HCT116 (cell line): ENCODE measurements around the gene EBP. TPM values are rescaled to one million over a fixed set of nuclear protein-coding genes. Genes with fewer than 3 reads are reported as not detected.

Experiments
- ATAC-seq: fragments of 200-7000 bp; cut with Tn5 transposase; 2 replicates; pipeline ENCODE4 v1.9.1; 2020; ENCODE audit warnings: mild to moderate bottlenecking, moderate library complexity
- BruUV-seq: library from RNA; stranded (reverse); fragments of 400-500 nt; replicated peaks from 2 replicates; lab custom pipeline; 2021; lab: Mats Ljungman, UMichigan
- CTCF ChIA-PET: fragments of 300-600 bp; sonication (Branson Sonifier 250); formaldehyde crosslinking; loops from one replicate; lab custom pipeline; 2021; ENCODE audit warnings: antibody characterized with exemption; lab: Charles Lee
- POLR2A ChIA-PET: fragments of 300-600, 350-600 bp; sonication (Branson Sonifier 250); formaldehyde crosslinking; loops from one replicate; lab custom pipeline; 2021; ENCODE audit warnings: antibody characterized with exemption; lab: Charles Lee
- RAD21 ChIA-PET, 2 experiments: fragments of 300-600 bp; sonication (Branson Sonifier 250); formaldehyde crosslinking; loops; one replicate each; lab custom pipeline; 2023; ENCODE audit warnings: low total read pairs in 2 of 2; ENCODE audit not compliant: uncharacterized antibody in 2 of 2, unreplicated experiment in 2 of 2, low non-redundant PET in 1 of 2; lab: Charles Lee
- DNase-seq: peaks from one replicate; pipeline ENCODE4 v3.0.0-alpha.2; 2010; ENCODE audit warnings: low read depth, low spot score
- H2AFZ ChIP-seq: fragments of 200-600 bp; shearing (Covaris generic), sonication (generic); 2 replicates; pipeline ENCODE4 v1.6.1; 2017; ENCODE audit warnings: low read depth, mixed run types, mixed read lengths, antibody characterized with exemption, low read length; ENCODE audit not compliant: poor library complexity, severe bottlenecking
- H3K27ac ChIP-seq: 2 replicates; pipeline ENCODE4 v1.5.1; 2012; ENCODE audit warnings: low read depth, low read length
- H3K27me3 ChIP-seq: fragments of 200-600 bp; sonication (generic); 2 replicates; pipeline ENCODE4 v1.6.1; 2016; ENCODE audit warnings: mixed run types, low read length, mixed read lengths; ENCODE audit not compliant: insufficient read depth
- H3K36me3 ChIP-seq, 2 experiments: fragments of 200-500 bp in 1 of 2; fragments of 200-600 bp in 1 of 2; sonication (Bioruptor generic) in 1 of 2; sonication (generic) in 1 of 2; 2 replicates each; pipeline versions ENCODE4 v1.5.1 to v1.6.1; 2014 to 2016; ENCODE audit warnings: low read length in 2 of 2, inconsistent platforms in 1 of 2, mixed read lengths in 1 of 2, mixed run types in 1 of 2; ENCODE audit not compliant: insufficient read depth in 2 of 2, control insufficient read depth in 1 of 2
- H3K4me1 ChIP-seq, 2 experiments: fragments of 200-600 bp in 1 of 2; sonication (generic) in 1 of 2; 2 replicates each; pipeline versions ENCODE4 v1.5.1 to v1.6.1; 2012 to 2017; ENCODE audit warnings: low read length in 2 of 2, inconsistent platforms in 1 of 2, mild to moderate bottlenecking in 1 of 2, mixed read lengths in 1 of 2, mixed run types in 1 of 2, moderate library complexity in 1 of 2; ENCODE audit not compliant: insufficient read depth in 2 of 2, control insufficient read depth in 1 of 2
- H3K4me2 ChIP-seq: fragments of 200-600 bp; sonication (generic); 2 replicates; pipeline ENCODE4 v1.6.1; 2017; ENCODE audit warnings: mixed run types, low read length, mixed read lengths
- H3K4me3 ChIP-seq, 2 experiments: fragments of 200-600 bp in 1 of 2; sonication (generic) in 1 of 2; replicated peaks in 1 of 2; 2 replicates each; pipeline ENCODE4 v1.5.1; 2011 to 2016; ENCODE audit warnings: low read length in 2 of 2, control low read depth in 1 of 2, low read depth in 1 of 2, mild to moderate bottlenecking in 1 of 2, mixed read lengths in 1 of 2, mixed run types in 1 of 2
- H3K79me2 ChIP-seq: fragments of 200-600 bp; sonication (generic); 2 replicates; pipeline ENCODE4 v1.6.1; 2017; ENCODE audit warnings: mild to moderate bottlenecking, mixed run types, low read length, moderate library complexity, mixed read lengths; ENCODE audit not compliant: insufficient read depth
- H3K9ac ChIP-seq: fragments of 200-600 bp; sonication (generic); 2 replicates; pipeline ENCODE4 v1.6.1; 2016; ENCODE audit warnings: low read length, mixed read lengths
- H3K9me2 ChIP-seq: fragments of 200-600 bp; sonication (generic), shearing (Covaris generic); 2 replicates; pipeline ENCODE4 v1.6.1; 2017; ENCODE audit warnings: mixed run types, mild to moderate bottlenecking, moderate library complexity; ENCODE audit not compliant: insufficient read depth
- H3K9me3 ChIP-seq, 2 experiments: fragments of 200-500 bp in 1 of 2; fragments of 200-600 bp in 1 of 2; sonication (Bioruptor generic) in 1 of 2; sonication (generic) in 1 of 2; 2 replicates each; pipeline ENCODE4 v1.6.1; 2014 to 2017; ENCODE audit warnings: low read length in 2 of 2, mixed read lengths in 2 of 2, inconsistent platforms in 1 of 2, low read depth in 1 of 2, mild to moderate bottlenecking in 1 of 2, mixed run types in 1 of 2, moderate library complexity in 1 of 2; ENCODE audit not compliant: control insufficient read depth in 1 of 2, insufficient read depth in 1 of 2
- H4K20me1 ChIP-seq: fragments of 200-600 bp; sonication (generic), shearing (Covaris generic); 2 replicates; pipeline ENCODE4 v1.6.1; 2017; ENCODE audit warnings: mixed run types, mild to moderate bottlenecking, moderate library complexity; ENCODE audit not compliant: insufficient read depth
- CTCF ChIP-seq, 3 experiments: fragments of 200-600 bp in 1 of 3; sonication (generic) in 1 of 3; IDR thresholded peaks in 2 of 3; conservative IDR thresholded peaks in 1 of 3; 2 replicates each; pipeline ENCODE4 v1.5.1; 2012 to 2017; ENCODE audit warnings: low read depth in 2 of 3, low read length in 2 of 3, antibody characterized with exemption in 1 of 3, borderline replicate concordance in 1 of 3, control low read depth in 1 of 3, mild to moderate bottlenecking in 1 of 3, mixed read lengths in 1 of 3, mixed run types in 1 of 3, moderate library complexity in 1 of 3; ENCODE audit not compliant: insufficient read depth in 1 of 3
- JUND ChIP-seq: IDR thresholded peaks from 2 replicates; pipeline ENCODE4 v1.6.1; 2012
- MAX ChIP-seq: IDR thresholded peaks from 2 replicates; pipeline ENCODE4 v1.6.1; 2012
- POLR2A ChIP-seq: IDR thresholded peaks from 2 replicates; pipeline ENCODE4 v1.7.0; 2011; ENCODE audit warnings: borderline replicate concordance; ENCODE audit not compliant: insufficient read depth, insufficient read length; ENCODE audit errors: extremely low read depth
- POLR2AphosphoS5 ChIP-seq: IDR thresholded peaks from 2 replicates; pipeline ENCODE4 v1.6.1; 2011; ENCODE audit warnings: mild to moderate bottlenecking, low read depth, low read length, moderate library complexity
- SP1 ChIP-seq: IDR thresholded peaks from 2 replicates; pipeline ENCODE4 v1.6.1; 2012; ENCODE audit warnings: low read depth
- intact Hi-C: fragments of 100-400 bp; cut with micrococcal nuclease; formaldehyde crosslinking; loops from 2 replicates; pipeline ENCODE4 v1.10.0; 2022
- total RNA-seq: library from RNA; stranded (reverse); gene quantifications from one replicate; pipeline ENCODE4 v1.2.1, GENCODE V29; 2021; ENCODE audit not compliant: unreplicated experiment

EBP gene
- total RNA-seq, 1 experiment from 2014 or later = 93.8 TPM

- no peaks in the 10 kb centered on the region for H3K27me3 ChIP-seq
- H3K9me3 ChIP-seq = no peaks in the 10 kb centered on the region
- BruUV-seq = no TSS peak
- no peaks in the 10 kb centered on the region for H4K20me1 ChIP-seq
- no peak overlapping the region for H3K9ac ChIP-seq
- no peaks in the 10 kb centered on the region for H3K36me3 ChIP-seq
- TF ChIP-seq POLR2AphosphoS5 = no peak
- no peak for TF ChIP-seq JUND
- peak overlapping the region; percentile 47 for H3K4me2 ChIP-seq
- H3K79me2 ChIP-seq = no peaks in the 10 kb centered on the region
- RAD21 ChIA-PET = no interaction called here
- H3K4me1 ChIP-seq = peaks cover 6 to 59% of the 10 kb centered on the region in 2 experiments; a peak in 3 of 4 replicates
- CTCF ChIA-PET = no interaction called here
- H3K4me3 ChIP-seq = no peak overlapping the region
- intact Hi-C loops = loop anchor here (5.0 to 10.0 kb wide), 4 partner anchors 410 to 928 kb away; partner anchors contain the start of gene ARAF
- no peak overlapping the region for H3K27ac ChIP-seq
- no peak overlapping the region for H2AFZ ChIP-seq
- no peaks in the 10 kb centered on the region for H3K9me2 ChIP-seq
- ATAC-seq (no peak), DNase-seq (no peak)
- POLR2A ChIA-PET = no interaction called here
These were observed 29.2 kb upstream of the EBP start for GRCh38 chrX:48492293-48492910.

- POLR2A ChIA-PET = no interaction called here
- H4K20me1 ChIP-seq = no peaks in the 10 kb centered on the region
These were observed 27.7 kb upstream of the EBP start for GRCh38 chrX:48493890-48494364.

More at GRCh38 chrX:48493890-48494364, 27.7 kb upstream of the EBP start:
- Histone ChIP-seq H3K9ac (no peak overlapping the region), H3K27me3 (no peaks in the 10 kb centered on the region), H3K79me2 (no peaks in the 10 kb centered on the region), H3K36me3 (no peaks in the 10 kb centered on the region), H3K4me3 (no peak overlapping the region), H3K9me3 (no peaks in the 10 kb centered on the region), H3K9me2 (no peaks in the 10 kb centered on the region), H3K4me2 (no peak overlapping the region; the same call in 1 of the 2 replicates), H3K27ac (no peak overlapping the region), H3K4me1 (peaks cover 10 to 60% of the 10 kb centered on the region in 2 experiments), H2AFZ (no peak overlapping the region)
- RAD21 ChIA-PET = interaction anchor here (0.7 to 1.8 kb wide), 4 partner anchors 19 to 411 kb away, joined by 3 to 9 read pairs (median 6); no protein-coding TSS in a partner anchor
- no TSS peak for BruUV-seq
- ATAC-seq = peak; percentile 48
- intact Hi-C loops = loop anchor here (5.0 to 10.0 kb wide), 4 partner anchors 412 to 929 kb away; partner anchors contain the start of gene ARAF
- peak; percentile 38 for DNase-seq
- CTCF ChIA-PET = interaction anchor here (1.0 to 1.8 kb wide), 2 partner anchors 19 to 411 kb away, joined by 4 to 8 read pairs; no protein-coding TSS in a partner anchor
- TF ChIP-seq MAX = no peak
- TF ChIP-seq POLR2A = no peak
- TF ChIP-seq SP1 = no peak
- TF ChIP-seq CTCF (IDR thresholded peaks at IDR 0.05 in 2 of 3, conservative IDR thresholded peaks at IDR 0.05 in 1 of 3; ENCODE audit: borderline replicate concordance in 1 of 3, insufficient read depth in 1 of 3, low read depth in 2 of 3, low read length in 2 of 3) = peak in 1 of 3 experiments; percentile 49; a peak in 2 of 6 replicates
